Neuronal stem cell (in vitro differentiated cells): ENCODE results near the gene KMT2C.

Experiments
- DNase-seq: peaks from one replicate; pipeline ENCODE4 v3.0.0-alpha.2; 2013; ENCODE audit warnings: low spot score
- H2AFZ ChIP-seq: one replicate; pipeline ENCODE4 v1.6.1; 2013; ENCODE audit warnings: mild to moderate bottlenecking, low read length, inconsistent platforms
- H2AK5ac ChIP-seq: 2 replicates; pipeline ENCODE4 v1.6.1; 2013; ENCODE audit warnings: low read depth, mild to moderate bottlenecking, inconsistent platforms, low read length, moderate library complexity, mixed read lengths
- H2BK120ac ChIP-seq: 2 replicates; pipeline ENCODE4 v1.6.1; 2013; ENCODE audit warnings: low read depth, mild to moderate bottlenecking, inconsistent platforms, low read length, moderate library complexity, mixed read lengths
- H2BK12ac ChIP-seq: one replicate; pipeline ENCODE4 v1.6.1; 2013; ENCODE audit warnings: low read length, inconsistent platforms
- H2BK15ac ChIP-seq: 2 replicates; pipeline ENCODE4 v1.6.1; 2013; ENCODE audit warnings: mild to moderate bottlenecking, low read length, inconsistent platforms, mixed read lengths
- H2BK5ac ChIP-seq: one replicate; pipeline ENCODE4 v1.6.1; 2013; ENCODE audit warnings: inconsistent platforms, mild to moderate bottlenecking, low read length, moderate library complexity
- H3K14ac ChIP-seq: one replicate; pipeline ENCODE4 v1.6.1; 2013; ENCODE audit warnings: low read length, inconsistent platforms
- H3K18ac ChIP-seq: 2 replicates; pipeline ENCODE4 v1.6.1; 2013; ENCODE audit warnings: low read length, inconsistent platforms
- H3K23ac ChIP-seq: 2 replicates; pipeline ENCODE4 v1.6.1; 2013; ENCODE audit warnings: low read depth, mild to moderate bottlenecking, mixed read lengths, low read length, inconsistent platforms; ENCODE audit not compliant: poor library complexity
- H3K27ac ChIP-seq: replicated peaks from 3 replicates; pipeline ENCODE4 v1.5.1; 2013; ENCODE audit warnings: low read length, inconsistent platforms
- H3K27me3 ChIP-seq, 3 experiments: 2 replicates each; pipeline ENCODE4 v1.6.1; 2013; ENCODE audit warnings: low read length in 3 of 3, mild to moderate bottlenecking in 2 of 3, inconsistent platforms in 1 of 3, low read depth in 1 of 3, mixed read lengths in 1 of 3, moderate library complexity in 1 of 3; ENCODE audit not compliant: control insufficient read depth in 3 of 3, insufficient read depth in 3 of 3
- H3K36me3 ChIP-seq, 2 donors: replicated peaks in 1 of 2; 2 replicates each; pipeline ENCODE4 v1.6.1; 2013; ENCODE audit warnings: low read length in 2 of 2; ENCODE audit not compliant: control insufficient read depth in 2 of 2, insufficient read depth in 2 of 2
- H3K4ac ChIP-seq: 2 replicates; pipeline ENCODE4 v1.6.1; 2013; ENCODE audit warnings: inconsistent platforms, mild to moderate bottlenecking, low read length, moderate library complexity
- H3K4me1 ChIP-seq, 2 donors: 1 replicate in 1 of 2; 2 replicates in 1 of 2; pipeline ENCODE4 v1.6.1; 2013; ENCODE audit warnings: low read length in 2 of 2, low read depth in 1 of 2; ENCODE audit not compliant: control insufficient read depth in 2 of 2, insufficient read depth in 1 of 2
- H3K4me2 ChIP-seq: one replicate; pipeline ENCODE4 v1.6.1; 2013; ENCODE audit warnings: mild to moderate bottlenecking, low read length, inconsistent platforms; ENCODE audit not compliant: insufficient read depth, poor library complexity, severe bottlenecking
- H3K4me3 ChIP-seq, 2 donors: 2 replicates each; pipeline ENCODE4 v1.5.1; 2013; ENCODE audit warnings: low read length in 2 of 2, mild to moderate bottlenecking in 2 of 2, inconsistent platforms in 1 of 2, moderate library complexity in 1 of 2
- H3K79me1 ChIP-seq: one replicate; pipeline ENCODE4 v1.6.1; 2013; ENCODE audit warnings: low read depth, mild to moderate bottlenecking, inconsistent platforms, low read length, moderate library complexity
- H3K9ac ChIP-seq: one replicate; pipeline ENCODE4 v1.6.1; 2013; ENCODE audit warnings: mild to moderate bottlenecking, low read depth, low read length, inconsistent platforms; ENCODE audit not compliant: poor library complexity
- H3K9me3 ChIP-seq, 2 donors: replicated peaks in 1 of 2; 2 replicates each; pipeline versions ENCODE3 to v1.6.1; 2013; ENCODE audit warnings: low read length in 2 of 2, mild to moderate bottlenecking in 2 of 2, inconsistent platforms in 1 of 2, low read depth in 1 of 2, mixed read lengths in 1 of 2, moderate library complexity in 1 of 2; ENCODE audit not compliant: control insufficient read depth in 2 of 2, insufficient read depth in 1 of 2
- H4K8ac ChIP-seq: one replicate; pipeline ENCODE4 v1.6.1; 2013; ENCODE audit warnings: low read depth, mild to moderate bottlenecking, inconsistent platforms, low read length, moderate library complexity
- H4K91ac ChIP-seq: one replicate; pipeline ENCODE4 v1.6.1; 2013; ENCODE audit warnings: low read length, low read depth, mild to moderate bottlenecking, inconsistent platforms; ENCODE audit not compliant: poor library complexity
- WGBS, 2 donors: extraction: QIAGEN DNeasy Blood & Tissue Kit; methylation state at CpG; one replicate each; pipeline ENCODE4 v1.1.7; 2013; ENCODE audit warnings: missing lambda C conversion rate in 2 of 2, mixed read lengths in 1 of 2; ENCODE audit not compliant: insufficient read length in 2 of 2, insufficient replicate concordance in 1 of 2; ENCODE audit errors: extremely low coverage in 2 of 2; 5-methylcytosine and 5-hydroxymethylcytosine counted together

The KMT2C gene

GRCh38 chr7:152129682-152130081 lies 306.1 kb downstream of the KMT2C start:
- Histone ChIP-seq H3K79me1 (peaks cover 4% of the 10 kb centered on the region), H3K36me3 (peaks cover 19 to 98% of the 10 kb centered on the region in 2 donors), H3K4me3 (no peak overlapping the region), H3K14ac (no peak overlapping the region), H3K9me3 (peaks cover 12 to 21% of the 10 kb centered on the region in 2 donors), H3K23ac (no peak overlapping the region), H3K9ac (no peak overlapping the region), H3K27me3 (no peaks in the 10 kb centered on the region), H3K18ac (no peak overlapping the region), H3K4me1 (no peaks in the 10 kb centered on the region), H2BK12ac (no peak overlapping the region), H2BK120ac (no peak overlapping the region), H2BK15ac (no peak overlapping the region), H2AFZ (no peak overlapping the region), H2BK5ac (no peak overlapping the region), H4K8ac (no peak overlapping the region), H4K91ac (no peak overlapping the region), H2AK5ac (no peak overlapping the region), H3K4me2 (no peak overlapping the region), H3K4ac (no peak overlapping the region), H3K27ac (no peak overlapping the region)
- no CpG with 5 or more reads among the region's 7 CpGs for WGBS, 2 donors
- DNase-seq = no peak

GRCh38 chr7:152128741-152129461 lies 306.9 kb downstream of the KMT2C start:
- Histone ChIP-seq H3K9me3 (peaks cover 12 to 28% of the 10 kb centered on the region in 2 donors), H2AK5ac (no peak overlapping the region), H3K23ac (no peak overlapping the region), H2AFZ (no peak overlapping the region), H3K27ac (no peak overlapping the region), H2BK120ac (no peak overlapping the region), H3K18ac (no peak overlapping the region), H3K14ac (no peak overlapping the region), H2BK15ac (no peak overlapping the region), H3K79me1 (peaks cover 4% of the 10 kb centered on the region), H3K4me1 (no peaks in the 10 kb centered on the region), H4K8ac (no peak overlapping the region), H3K9ac (no peak overlapping the region), H2BK5ac (no peak overlapping the region), H3K4me3 (no peak overlapping the region), H4K91ac (no peak overlapping the region), H3K36me3 (peaks cover 22 to 99% of the 10 kb centered on the region in 2 donors), H3K27me3 (no peaks in the 10 kb centered on the region), H3K4ac (no peak overlapping the region), H3K4me2 (no peak overlapping the region), H2BK12ac (no peak overlapping the region)
- no peak for DNase-seq
- no CpG with 5 or more reads among the region's 60 CpGs for WGBS, 2 donors

GRCh38 chr7:152128252-152128651 lies 307.6 kb downstream of the KMT2C start:
- Histone ChIP-seq H2BK12ac (no peak overlapping the region), H2AK5ac (no peak overlapping the region), H4K91ac (no peak overlapping the region), H2BK15ac (no peak overlapping the region), H2AFZ (no peak overlapping the region), H3K23ac (no peak overlapping the region), H3K4ac (no peak overlapping the region), H3K4me3 (no peak overlapping the region), H3K14ac (no peak overlapping the region), H3K36me3 (peaks cover 25 to 99% of the 10 kb centered on the region in 2 donors), H3K9me3 (peaks cover 12 to 30% of the 10 kb centered on the region in 2 donors), H3K79me1 (peaks cover 4% of the 10 kb centered on the region), H3K27ac (no peak overlapping the region), H4K8ac (no peak overlapping the region), H3K9ac (no peak overlapping the region), H2BK120ac (no peak overlapping the region), H3K18ac (no peak overlapping the region), H3K4me1 (no peaks in the 10 kb centered on the region), H2BK5ac (no peak overlapping the region), H3K4me2 (no peak overlapping the region), H3K27me3 (no peaks in the 10 kb centered on the region)
- WGBS, 2 donors = no CpG with 5 or more reads among the region's 20 CpGs
- DNase-seq = no peak

- Histone ChIP-seq H2AFZ (no peak overlapping the region), H3K27ac (no peak overlapping the region), H3K27me3 (no peaks in the 10 kb centered on the region), H3K79me1 (peaks cover 4% of the 10 kb centered on the region), H2BK15ac (no peak overlapping the region), H3K9ac (no peak overlapping the region), H3K36me3 (peaks cover 24 to 99% of the 10 kb centered on the region in 2 donors), H2BK12ac (no peak overlapping the region), H2BK5ac (no peak overlapping the region), H3K18ac (no peak overlapping the region), H3K4me3 (no peak overlapping the region), H2AK5ac (no peak overlapping the region), H4K8ac (peak overlapping the region; percentile 27), H3K4me1 (no peaks in the 10 kb centered on the region), H3K9me3 (peaks cover 12 to 30% of the 10 kb centered on the region in 2 donors), H3K14ac (no peak overlapping the region), H3K4ac (no peak overlapping the region), H4K91ac (no peak overlapping the region), H3K4me2 (no peak overlapping the region), H3K23ac (no peak overlapping the region), H2BK120ac (no peak overlapping the region)
- WGBS, 2 donors = no CpG with 5 or more reads among the region's 19 CpGs
- no peak for DNase-seq
Observed at GRCh38 chr7:152127229-152127628, 308.6 kb downstream of the KMT2C start.
